Activated CD8-positive, alpha-beta memory T cell treated with anti-CD3 and anti-CD28 coated beads, Interleukin-2, amount 50 U/mL, for 24 hours (primary cell): ENCODE results near the gene FGFR2.

Experiments used
- DNase-seq: peaks from one replicate; pipeline ENCODE4 v3.0.0-alpha.2; 2020; ENCODE audit errors: extremely low read depth

FGFR2 gene

GRCh38 chr10:121493521-121493920 lies 104.7 kb downstream of the FGFR2 start:
- DNase-seq: no peak

- no peak for DNase-seq
Observed at GRCh38 chr10:121490871-121491519, 107.2 kb downstream of the FGFR2 start.

- DNase-seq: no peak
Observed at GRCh38 chr10:121485436-121486139, 112.7 kb downstream of the FGFR2 start.

- no peak for DNase-seq
Observed at GRCh38 chr10:121484816-121485215, 113.4 kb downstream of the FGFR2 start.

GRCh38 chr10:121484401-121484800 lies 113.8 kb downstream of the FGFR2 start:
- DNase-seq: no peak

- DNase-seq: no peak
Observed at GRCh38 chr10:121481180-121481579, 117.1 kb downstream of the FGFR2 start.

- no peak for DNase-seq
Observed at GRCh38 chr10:121478556-121478955, 119.7 kb downstream of the FGFR2 start.

- DNase-seq: no peak
Observed at GRCh38 chr10:121469797-121470606, 128.2 kb downstream of the FGFR2 start.

GRCh38 chr10:121468726-121469125 lies 129.5 kb downstream of the FGFR2 start:
- no peak for DNase-seq

- no peak for DNase-seq
Observed at GRCh38 chr10:121466424-121466823, 131.8 kb downstream of the FGFR2 start.

- DNase-seq: no peak
Observed at GRCh38 chr10:121465215-121465614, 133.0 kb downstream of the FGFR2 start.

GRCh38 chr10:121464517-121464916 lies 133.7 kb downstream of the FGFR2 start:
- DNase-seq: no peak

- no peak for DNase-seq
Observed at GRCh38 chr10:121462955-121463354, 135.3 kb downstream of the FGFR2 start.

GRCh38 chr10:121462281-121462680 lies 136.0 kb downstream of the FGFR2 start:
- no peak for DNase-seq

- no peak for DNase-seq
Observed at GRCh38 chr10:121461307-121461706, 136.9 kb downstream of the FGFR2 start.

GRCh38 chr10:121460733-121461132 lies 137.5 kb downstream of the FGFR2 start:
- no peak for DNase-seq

- DNase-seq: no peak
Observed at GRCh38 chr10:121459622-121460453, 138.4 kb downstream of the FGFR2 start.

- DNase-seq: no peak
Observed at GRCh38 chr10:121459279-121459621, 139.0 kb downstream of the FGFR2 start.

- DNase-seq: no peak
Observed at GRCh38 chr10:121457729-121458128, 140.5 kb downstream of the FGFR2 start.

- DNase-seq: no peak
Observed at GRCh38 chr10:121455377-121455776, 142.9 kb downstream of the FGFR2 start.

GRCh38 chr10:121454781-121455180 lies 143.5 kb downstream of the FGFR2 start:
- no peak for DNase-seq

GRCh38 chr10:121453160-121453559 lies 145.1 kb downstream of the FGFR2 start:
- DNase-seq: no peak
